SKM-1 treated with dmso at 0.1 percent for 144 hours (cell line): ENCODE data around the gene ARRDC3.
A peak's percentile ranks its signal among the peaks of the same experiment; 100 is the strongest.
"Not testable (repeated sequence)": the region's sequence is repeated elsewhere in the genome, so short reads cannot be mapped to it uniquely, and the experiment has no call there.

ENCODE experiments used
- DNase-seq: peaks from one replicate; lab custom pipeline; 2025; ENCODE audit not compliant: unreplicated experiment; lab: John Stamatoyannopoulos, UW

The ARRDC3 gene, protein sequence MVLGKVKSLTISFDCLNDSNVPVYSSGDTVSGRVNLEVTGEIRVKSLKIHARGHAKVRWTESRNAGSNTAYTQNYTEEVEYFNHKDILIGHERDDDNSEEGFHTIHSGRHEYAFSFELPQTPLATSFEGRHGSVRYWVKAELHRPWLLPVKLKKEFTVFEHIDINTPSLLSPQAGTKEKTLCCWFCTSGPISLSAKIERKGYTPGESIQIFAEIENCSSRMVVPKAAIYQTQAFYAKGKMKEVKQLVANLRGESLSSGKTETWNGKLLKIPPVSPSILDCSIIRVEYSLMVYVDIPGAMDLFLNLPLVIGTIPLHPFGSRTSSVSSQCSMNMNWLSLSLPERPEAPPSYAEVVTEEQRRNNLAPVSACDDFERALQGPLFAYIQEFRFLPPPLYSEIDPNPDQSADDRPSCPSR

DNA sequence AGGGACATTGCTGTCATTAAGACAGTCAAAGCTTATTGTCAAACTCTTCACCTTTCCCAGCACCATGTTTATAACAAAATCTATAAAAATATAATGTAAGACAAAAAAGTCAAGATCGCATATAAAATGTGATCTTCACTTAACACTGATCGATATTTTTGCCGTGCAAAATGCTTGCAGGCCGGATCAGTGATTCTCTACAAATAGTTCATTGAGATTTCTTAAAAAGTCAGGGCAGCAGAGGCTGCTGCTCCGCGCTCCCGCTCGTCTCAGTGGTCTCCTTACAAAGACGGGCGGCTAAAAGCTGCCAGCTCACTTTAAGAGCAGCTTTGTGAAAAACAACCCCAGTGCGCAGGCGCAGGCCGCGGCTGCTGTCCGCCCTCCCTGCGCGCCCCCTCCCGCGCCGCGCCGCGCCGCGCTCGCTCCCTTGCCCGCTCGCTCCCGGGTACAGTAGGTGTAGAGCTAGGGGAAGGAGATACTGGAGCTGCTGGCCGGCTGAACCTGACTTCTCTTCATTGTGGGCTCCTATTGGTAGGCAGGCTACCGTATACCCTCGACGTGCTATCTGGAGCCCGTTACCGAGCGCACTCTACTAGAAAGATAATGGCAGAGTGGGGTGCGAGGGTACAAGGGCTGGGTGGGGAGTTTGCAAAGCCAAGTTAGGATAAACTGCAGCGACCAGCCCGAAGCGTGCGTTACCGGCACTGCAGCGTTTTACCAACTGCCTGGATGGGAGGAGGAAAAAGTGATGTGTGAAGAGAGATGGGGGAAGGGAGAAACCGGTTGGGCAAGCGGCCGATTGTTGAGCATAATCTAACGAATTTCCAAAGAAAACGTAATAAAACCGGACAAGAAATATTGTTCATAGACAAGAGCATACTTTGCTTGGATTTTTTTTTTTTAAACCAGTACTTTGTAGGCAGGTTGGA is at the start of gene ARRDC3:
Gene ARRDC3 (minus strand): TSS at position 291 of the 929 bp plus-strand sequence. CDS start 225 bp downstream, at position 66.
- peak; percentile 96 for DNase-seq

DNA sequence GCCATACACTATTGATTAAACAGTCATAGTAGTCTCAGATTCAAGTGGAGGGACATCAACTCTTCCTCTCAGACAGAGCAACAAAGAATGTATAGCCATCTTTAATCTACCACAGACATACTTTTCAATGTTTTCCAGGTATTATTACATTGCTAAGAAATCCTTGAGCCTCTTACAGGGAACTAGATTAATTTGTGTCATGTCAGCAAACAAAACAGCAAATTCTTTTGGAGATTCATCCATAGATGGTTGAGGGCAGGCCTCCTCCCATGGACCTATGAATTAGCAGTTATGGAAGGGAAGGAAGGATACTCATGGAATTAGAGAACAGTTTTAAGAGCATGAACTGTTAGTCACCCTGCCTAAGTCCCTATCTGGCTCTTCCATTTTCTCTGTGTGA is 47.8 kb upstream of the ARRDC3 start:
- DNase-seq: no peak

DNA sequence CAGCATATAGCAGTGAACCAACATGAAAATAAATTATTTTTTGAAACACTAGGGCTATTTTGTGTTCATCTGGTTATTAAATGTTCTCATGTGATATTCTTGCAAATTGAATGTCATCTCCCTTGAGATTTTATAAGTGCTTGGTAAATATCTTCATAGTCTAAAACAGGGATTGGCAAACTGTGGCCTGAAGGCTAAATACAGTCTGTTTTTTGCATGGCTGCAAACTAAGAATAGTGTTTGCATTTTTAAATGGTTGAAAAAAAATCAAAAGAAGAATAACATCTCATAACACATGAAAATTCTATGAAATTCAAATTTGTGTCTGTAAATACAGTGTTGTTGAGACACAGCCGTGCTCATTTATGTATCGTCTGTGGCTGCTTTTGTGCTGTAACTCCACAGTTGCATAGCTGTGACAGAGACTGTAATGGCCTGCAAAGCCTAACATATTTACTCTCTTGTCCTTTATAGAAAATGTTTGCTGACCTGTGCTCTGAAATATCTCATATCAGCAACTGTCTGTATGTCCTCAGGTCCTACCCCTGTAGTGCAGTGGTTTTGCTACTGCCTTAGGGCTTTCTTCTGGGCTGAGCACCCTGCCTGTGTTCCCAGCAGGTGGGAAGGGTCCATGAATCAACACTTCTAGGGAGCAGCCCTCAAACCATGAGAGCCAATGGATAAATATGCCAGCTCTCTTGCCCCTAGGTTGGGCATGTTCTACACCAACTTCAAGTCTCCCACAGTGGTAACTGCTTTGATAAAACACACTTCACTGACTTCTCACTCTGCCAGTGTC is 41.7 kb upstream of the ARRDC3 start:
- no peak for DNase-seq

DNA sequence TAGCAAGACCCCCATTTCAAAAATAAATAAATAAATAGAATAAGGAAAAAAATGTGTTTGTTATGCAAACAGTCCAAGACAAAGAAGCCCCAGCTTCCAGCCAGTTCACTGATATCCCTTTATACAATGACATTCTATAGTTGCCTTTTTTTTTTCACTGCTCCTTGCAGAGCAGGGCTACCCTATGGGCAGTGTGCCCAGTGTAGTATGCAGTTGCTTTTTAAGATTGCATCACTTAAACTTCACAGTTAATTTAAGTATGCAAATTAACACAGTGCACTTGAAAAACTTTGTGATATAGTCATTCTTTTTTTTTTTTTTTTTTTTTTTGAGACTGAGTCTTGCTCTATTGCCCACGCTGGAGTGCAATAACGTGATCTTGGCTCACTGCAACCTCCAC is 40.8 kb upstream of the ARRDC3 start:
- DNase-seq: no peak

DNA sequence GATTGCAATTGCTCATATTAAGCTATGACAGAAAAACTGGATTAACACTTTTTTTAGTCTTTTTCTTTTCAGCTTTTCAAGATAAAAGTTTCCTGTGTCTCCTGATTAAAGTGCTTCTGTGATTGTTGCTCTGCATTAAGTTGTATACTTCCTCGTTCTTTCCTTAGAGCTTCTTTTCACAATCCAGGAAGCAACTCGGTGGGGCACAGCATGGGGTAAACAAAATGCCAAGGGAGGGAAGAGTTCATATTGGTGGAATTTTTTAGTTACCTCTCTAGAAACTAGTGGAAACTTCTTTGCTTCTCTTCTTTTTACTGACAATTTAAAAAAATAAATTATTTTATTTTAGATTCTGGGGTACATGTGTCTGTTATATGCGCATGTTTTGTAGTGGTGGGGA is 37.8 kb upstream of the ARRDC3 start:
- peak; percentile 14 for DNase-seq

DNA sequence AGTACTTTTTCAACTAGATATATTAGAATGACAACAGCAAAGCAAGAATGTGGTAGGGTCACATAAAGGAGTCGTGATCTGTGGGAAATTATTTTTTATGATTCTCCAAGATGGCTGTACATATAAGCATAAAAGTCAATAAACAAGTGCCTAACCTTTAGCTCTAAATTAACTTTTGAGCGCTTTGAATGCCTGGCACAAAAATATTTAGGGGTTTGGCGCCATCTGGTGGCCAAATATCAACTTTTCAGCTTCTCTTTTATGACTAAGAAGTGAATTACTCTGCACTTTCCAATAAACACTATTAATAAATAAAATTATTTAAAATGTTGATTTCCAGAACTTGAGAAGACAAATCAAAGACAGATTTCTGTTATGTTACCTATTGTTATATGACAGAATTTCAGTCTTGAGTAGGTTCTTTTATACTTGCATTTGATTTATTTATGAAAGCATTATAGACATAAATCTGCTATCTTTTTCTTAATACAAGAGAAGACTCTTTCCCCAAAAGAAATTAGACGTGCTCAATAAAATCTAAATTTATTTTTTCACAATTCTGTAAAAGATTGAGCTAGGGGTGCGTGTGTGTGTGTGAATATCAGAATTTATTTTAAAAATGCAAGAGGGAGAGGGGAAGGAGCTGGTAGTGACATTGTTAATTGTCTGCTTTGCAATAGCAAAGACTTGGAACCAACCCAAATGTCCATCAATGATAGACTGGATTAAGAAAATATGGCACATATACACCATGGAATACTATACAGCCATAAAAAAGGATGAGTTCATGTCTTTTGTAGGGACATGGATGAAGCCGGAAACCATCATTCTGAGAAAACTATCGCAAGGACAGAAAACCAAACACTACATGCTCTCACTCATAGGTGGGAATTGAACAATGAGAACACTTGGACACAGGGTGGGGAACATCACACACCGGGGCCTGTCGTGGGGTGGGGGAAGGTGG is 36.7 kb upstream of the ARRDC3 start:
- peak; percentile 33 for DNase-seq

DNA sequence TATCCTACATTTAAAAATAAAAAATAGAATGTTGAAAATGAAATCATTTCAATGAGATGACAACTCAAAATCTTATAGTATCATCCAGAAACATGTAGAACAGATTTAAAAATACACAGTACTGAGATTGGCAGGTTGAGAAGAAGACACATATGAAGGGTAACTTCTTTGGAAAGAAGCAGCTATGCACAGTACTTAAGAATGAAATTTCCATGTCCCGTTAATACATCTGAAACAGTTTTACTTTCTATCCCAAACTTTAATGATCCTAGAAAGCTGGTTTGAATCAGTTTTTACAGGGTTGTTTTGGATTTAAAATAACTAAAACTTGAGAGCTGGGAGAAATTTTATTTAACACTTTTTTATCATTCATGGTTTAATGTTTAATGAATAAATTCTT is 36.0 kb upstream of the ARRDC3 start:
- no peak for DNase-seq

DNA sequence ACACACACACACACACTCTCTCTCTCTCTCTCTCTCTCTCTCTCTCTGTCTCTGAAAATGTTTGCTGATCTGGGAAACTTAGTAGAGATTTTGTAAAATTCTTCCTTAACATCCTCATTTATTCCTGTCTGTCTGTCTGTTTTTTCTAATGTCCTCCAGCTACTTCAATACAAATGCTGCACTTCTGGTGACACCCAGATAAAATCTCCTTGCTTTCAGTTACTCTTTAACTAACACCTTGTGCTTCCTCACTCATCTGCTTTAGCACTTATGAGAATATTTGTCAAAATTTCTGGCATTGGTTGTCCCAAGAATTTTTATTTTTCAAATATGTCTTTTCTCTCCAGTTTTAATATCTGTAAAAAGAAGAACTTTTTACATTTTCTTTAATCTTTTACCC is 35.0 kb upstream of the ARRDC3 start:
- no peak for DNase-seq

DNA sequence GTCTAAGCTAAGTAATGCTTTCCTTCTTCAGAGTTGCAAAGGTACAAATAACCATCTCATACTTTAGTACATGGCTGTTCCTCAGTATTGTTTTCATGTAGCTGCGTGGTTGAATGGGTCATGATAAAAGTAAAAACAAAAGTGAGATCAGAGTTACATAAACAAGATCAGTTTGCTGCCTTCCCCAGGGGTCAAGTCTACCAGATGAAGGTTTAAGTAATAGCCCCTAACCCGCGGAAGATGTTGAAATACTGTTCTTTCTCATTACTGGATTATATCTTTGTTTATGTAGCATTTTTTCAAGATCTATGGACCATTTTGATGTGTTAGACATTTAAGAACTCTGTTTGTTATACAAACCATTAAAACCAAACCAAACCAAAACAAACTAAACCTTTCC is 34.1 kb upstream of the ARRDC3 start:
- DNase-seq: no peak

DNA sequence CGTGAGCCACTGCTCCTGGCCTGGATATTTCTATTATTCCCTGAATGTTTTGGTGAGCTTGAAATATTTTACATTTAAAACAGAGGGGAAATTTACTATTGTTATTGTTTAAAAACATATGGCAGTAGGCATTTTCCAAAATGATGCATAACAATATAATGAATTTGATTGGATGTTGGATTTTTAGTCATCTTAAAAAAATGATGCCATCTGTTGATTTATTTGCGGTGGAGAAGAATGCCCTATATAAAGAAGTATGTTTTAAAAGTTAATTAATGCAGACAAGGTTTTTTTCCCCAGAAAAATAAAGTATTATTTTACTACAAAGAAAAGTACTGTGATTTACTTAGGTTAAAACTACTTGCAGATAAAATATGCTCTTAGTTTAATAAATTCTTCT is 33.4 kb upstream of the ARRDC3 start:
- no peak for DNase-seq

DNA sequence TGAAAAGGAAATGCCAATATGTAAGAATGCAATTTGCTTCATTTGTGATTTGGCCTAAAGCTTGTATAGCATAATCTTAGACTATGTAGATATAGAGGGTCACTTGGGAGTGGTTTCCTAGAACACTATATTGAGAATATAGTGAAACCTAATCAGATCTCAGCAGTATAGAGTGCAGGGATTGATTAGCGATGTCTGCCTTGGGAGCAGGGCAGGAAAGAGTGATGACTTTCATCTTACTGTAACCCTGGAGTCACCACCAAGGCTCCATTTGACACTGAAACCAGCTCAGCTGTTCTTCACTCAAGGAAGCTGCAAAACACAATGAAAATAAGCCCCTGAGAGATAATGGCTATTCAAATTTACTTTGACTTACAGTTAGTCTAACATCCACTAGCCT is 26.2 kb upstream of the ARRDC3 start:
- DNase-seq: no peak

DNA sequence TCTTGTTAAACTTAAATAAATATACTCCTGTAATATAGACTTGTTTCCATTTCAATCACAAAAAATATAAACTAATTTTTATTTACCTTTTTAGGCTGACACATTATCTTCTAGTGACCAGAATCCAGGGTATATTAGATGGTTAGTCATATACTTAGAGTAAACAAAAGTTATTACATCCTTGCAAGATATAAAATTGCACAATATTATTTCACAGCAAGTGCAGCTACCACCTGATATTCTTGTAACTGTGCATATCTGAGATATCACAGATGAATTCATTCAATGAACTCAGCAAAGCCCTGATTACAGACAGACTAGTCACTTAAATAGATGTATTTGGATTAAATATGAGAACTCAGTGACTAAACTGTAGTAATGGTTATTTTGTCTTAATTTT is 25.6 kb upstream of the ARRDC3 start:
- no peak for DNase-seq

DNA sequence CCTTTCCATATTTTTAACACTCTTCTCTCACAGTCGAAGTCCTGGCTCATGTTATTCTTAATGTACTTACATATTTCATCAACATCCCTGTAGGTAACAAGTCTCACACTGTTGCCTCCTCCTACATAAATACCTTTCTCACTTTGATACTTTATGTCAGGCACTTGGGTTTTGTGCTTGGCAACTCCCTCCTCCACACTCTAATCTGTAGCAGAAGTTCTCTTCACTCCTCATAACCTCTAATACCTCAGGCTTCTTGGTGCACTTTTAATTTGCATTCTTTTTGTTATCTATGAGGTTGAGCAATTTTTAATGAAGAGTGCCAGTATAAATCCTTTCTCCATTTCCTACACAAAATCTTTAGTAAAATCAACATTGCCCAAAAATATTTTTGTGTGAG is 24.1 kb upstream of the ARRDC3 start:
- no peak for DNase-seq

DNA sequence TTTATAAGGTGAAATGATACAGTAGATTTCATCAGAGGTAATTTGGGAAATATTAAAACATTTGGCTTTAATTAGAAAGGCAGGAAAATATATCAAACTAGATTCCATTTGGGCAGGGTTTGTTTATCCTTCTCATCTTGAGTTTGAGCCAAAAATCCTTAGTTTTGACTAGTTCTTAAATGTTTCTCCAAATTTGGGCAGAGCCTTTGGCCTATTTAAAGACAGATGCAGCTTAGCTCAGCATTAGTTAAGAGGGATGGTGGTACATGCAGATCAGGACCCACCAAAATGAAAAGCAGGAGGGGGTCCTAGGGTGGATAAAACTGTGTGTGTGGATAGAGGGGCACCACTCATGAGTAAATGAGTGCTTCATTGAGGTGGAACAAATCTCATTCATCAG is 20.3 kb upstream of the ARRDC3 start:
- DNase-seq: no peak

DNA sequence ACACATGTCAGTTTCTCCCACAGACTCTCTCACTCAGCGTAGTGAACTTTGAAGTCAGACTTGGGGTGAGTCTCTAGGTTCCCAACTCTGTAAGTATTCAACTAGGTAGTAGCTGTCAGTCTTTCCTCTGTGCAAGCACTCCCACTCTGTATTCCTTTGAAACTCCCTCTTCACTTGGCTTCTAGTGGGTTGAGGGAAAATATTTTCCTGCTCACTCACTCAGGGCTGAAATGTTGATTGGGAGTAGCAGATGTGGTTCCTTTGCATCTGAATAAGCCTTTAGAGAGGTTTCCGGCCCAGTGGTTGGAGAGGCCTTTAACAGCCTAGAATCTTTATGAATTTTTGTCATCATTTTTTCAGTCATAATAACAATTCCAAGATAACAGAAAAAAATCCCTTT is 18.1 kb upstream of the ARRDC3 start:
- DNase-seq: no peak

DNA sequence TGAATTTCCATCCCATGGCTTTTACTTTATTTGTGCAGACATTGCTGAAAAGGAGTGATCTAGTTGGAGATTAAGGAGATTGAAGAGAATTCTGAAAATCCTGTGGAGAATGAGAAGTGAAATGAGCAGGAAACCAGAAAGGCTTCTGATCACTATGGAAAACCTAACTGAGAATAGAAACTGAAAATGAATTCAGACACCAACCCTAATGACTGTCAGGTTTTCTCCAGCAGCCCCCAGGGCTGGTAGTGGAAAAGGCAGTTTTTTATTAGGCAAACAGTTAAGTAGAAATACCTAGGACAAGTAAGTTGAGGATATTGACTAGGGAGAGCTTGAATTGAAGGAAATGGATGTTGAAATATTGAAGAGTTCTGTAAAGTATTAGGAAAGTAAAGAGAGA is 14.7 kb upstream of the ARRDC3 start:
- no peak for DNase-seq

DNA sequence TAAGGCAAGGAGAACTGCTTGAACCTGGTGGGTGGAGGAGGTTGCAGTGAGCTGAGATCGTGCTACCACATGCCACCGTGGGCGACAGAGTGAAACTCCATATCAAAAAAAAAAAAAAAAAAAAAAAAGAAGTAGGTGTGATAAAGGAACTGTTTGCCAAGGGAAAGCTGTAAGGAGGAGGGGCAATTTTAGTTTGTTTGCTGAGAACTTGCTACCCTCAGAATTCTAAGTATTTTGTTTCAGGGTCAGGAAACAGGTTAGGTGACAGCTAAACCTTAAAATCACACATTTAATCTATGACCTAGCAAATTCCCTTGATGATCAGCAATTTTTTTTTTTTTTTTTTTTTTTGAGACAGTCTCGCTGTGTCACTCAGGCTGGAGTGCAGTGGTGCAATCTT is 7.2 kb upstream of the ARRDC3 start:
- no peak for DNase-seq

DNA sequence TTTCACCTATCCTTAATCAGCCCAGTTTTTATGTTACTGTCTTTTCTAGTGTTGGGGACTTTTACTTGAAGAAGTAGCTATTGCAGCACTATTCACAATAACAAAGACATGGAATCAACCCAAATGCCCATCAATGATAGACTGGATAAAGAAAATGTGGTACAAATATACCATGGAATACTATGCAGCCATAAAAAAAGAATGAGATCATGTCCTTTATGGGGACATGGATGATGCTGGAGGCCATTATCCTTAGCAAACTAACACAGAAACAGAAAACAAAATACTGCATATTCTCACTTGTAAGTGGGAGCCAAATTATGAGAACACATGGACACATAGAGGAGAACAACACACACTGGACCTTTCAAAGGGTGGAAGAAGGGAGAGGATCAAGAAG is 6.4 kb upstream of the ARRDC3 start:
- DNase-seq: not testable (repeated sequence)

DNA sequence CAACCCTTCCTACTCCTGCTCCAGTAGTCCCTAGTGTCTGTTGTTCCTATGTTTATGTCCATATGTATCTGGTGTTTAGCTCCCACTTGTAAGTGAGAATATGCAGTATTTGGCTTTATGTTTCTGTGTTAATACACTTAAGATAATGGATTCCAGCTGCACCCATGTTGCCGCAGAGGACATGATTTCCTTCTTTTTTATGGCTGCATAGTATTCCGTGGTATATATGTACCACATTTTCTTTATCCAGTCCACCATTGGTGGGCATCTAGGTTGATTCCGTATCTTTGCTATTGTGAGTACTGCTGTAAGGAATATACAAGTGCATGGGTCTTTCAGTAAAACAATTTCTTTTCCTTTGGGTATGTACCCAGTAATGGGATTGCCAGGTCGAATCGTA is 5.2 kb upstream of the ARRDC3 start:
- DNase-seq: no peak

DNA sequence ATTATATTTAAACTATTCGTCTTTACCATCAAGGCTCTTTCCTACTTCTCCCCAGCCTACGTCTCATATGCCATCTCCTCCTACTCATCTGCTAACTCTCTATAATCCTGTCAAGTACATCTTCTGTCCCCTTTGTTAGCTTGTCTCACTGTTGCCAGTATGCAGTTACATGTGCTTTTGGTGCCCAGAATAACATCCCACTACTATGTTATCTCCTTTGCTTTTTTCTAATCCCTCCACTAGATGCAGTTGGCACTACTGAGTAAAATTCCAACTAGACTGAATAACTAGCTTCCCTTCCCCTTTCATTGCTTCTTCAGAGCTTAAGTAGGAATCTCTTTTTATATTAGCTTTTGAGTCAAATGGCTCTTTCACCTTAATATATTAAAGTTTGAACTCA is 3.0 kb upstream of the ARRDC3 start:
- DNase-seq: no peak
